ENCODE results near the gene ATF7IP2. TPM values are rescaled to one million over a fixed set of nuclear protein-coding genes. Genes with fewer than 3 reads are reported as not detected.

ATF7IP2 gene
- total and polyA plus RNA-seq, 2 of the 13 experiments (the other 11 are each of a cell fraction or from before 2014, with no cell fraction given) = 117 to 217 TPM

GRCh38 chr16:10441726-10442125, 55.9 kb downstream of the ATF7IP2 start (continued):
- TF ChIP-seq TEAD3 (CRISPR knock-in tag; optimal IDR thresholded peaks at IDR 0.05; ENCODE audit: borderline replicate concordance) (no peak), NKX3-1 (CRISPR knock-in tag; IDR thresholded peaks at IDR 0.05) (no peak)

- H3K4me1 ChIP-seq (ENCODE audit: insufficient read depth, low read length) = peaks cover 10% of the 10 kb centered on the region
- in situ Hi-C loops (cut with HindIII; ENCODE audit: extremely low pct_ligation_motif_present, low pct_unique_long_range_greater_than_20kb) (no loop called here), intact Hi-C loops (cut with micrococcal nuclease; ENCODE audit: unreplicated experiment) (no loop called here)
- CTCF ChIA-PET (ENCODE audit: low intra/inter-chr PET ratio, low total read pairs) = no interaction called here
- no peak for DNase-seq (ENCODE audit: low spot score)
- 98% methylated on average over 9 of the region's 9 CpGs for WGBS (ENCODE audit: low lambda C conversion rate)
- H3K79me2 ChIP-seq (ENCODE audit: insufficient read depth, low read length) = no peaks in the 10 kb centered on the region
- H3K27me3 ChIP-seq (ENCODE audit: control insufficient read depth in 1 of 2, insufficient read depth in 2 of 2, low read length in 2 of 2) = no peaks in the 10 kb centered on the region
- no peak overlapping the region for H3K9ac ChIP-seq (ENCODE audit: insufficient read depth, low read depth, low read length)
- POLR2A ChIA-PET = no interaction called here
- H2AFZ ChIP-seq (ENCODE audit: low read length) = no peak overlapping the region
- H3K9me3 ChIP-seq (ENCODE audit: low read length) = peaks cover 30% of the 10 kb centered on the region
- no peaks in the 10 kb centered on the region for H4K20me1 ChIP-seq (ENCODE audit: insufficient read depth, low read length)
- no peak overlapping the region for H3K4me2 ChIP-seq (ENCODE audit: low read depth, low read length)
- no peak overlapping the region for H3K27ac ChIP-seq (ENCODE audit: extremely low read length, insufficient read depth, low read length)
- no peak for ATAC-seq
- TF ChIP-seq CBX5 (CRISPR knock-in tag; IDR thresholded peaks at IDR 0.05; ENCODE audit: borderline replicate concordance) (no peak), ATM (IDR thresholded peaks at IDR 0.05; ENCODE audit: borderline replicate concordance) (no peak), MTF2 (CRISPR knock-in tag; IDR thresholded peaks at IDR 0.05; ENCODE audit: borderline replicate concordance) (no peak), ZNF562 (CRISPR knock-in tag; IDR thresholded peaks at IDR 0.05; ENCODE audit: borderline replicate concordance) (peak; percentile 95), ZBTB7B (CRISPR knock-in tag; IDR thresholded peaks at IDR 0.05) (no peak)
- BruUV-seq (replicated peaks) = no TSS peak
- no peak overlapping the region for H3K4me3 ChIP-seq (replicated peaks in 1 of 3; ENCODE audit: insufficient read depth in 1 of 3, low read depth in 2 of 3, low read length in 3 of 3)
- FAIRE-seq = no peak
- H3K36me3 ChIP-seq (replicated peaks in 1 of 2; ENCODE audit: control insufficient read depth in 1 of 2, insufficient read depth in 2 of 2, low read length in 2 of 2) = peaks cover 33 to 70% of the 10 kb centered on the region in 2 experiments
Observed at GRCh38 chr16:10447289-10447688, 61.4 kb downstream of the ATF7IP2 start.
